ENCODE results near the gene ZNF512. TPM values are rescaled to one million over a fixed set of nuclear protein-coding genes. Genes with fewer than 3 reads are reported as not detected.
A peak's percentile ranks its signal among the peaks of the same experiment; 100 is the strongest.

ZNF512 gene
- total RNA-seq, 1 donor from 2014 or later: 52.5 TPM

DNA sequence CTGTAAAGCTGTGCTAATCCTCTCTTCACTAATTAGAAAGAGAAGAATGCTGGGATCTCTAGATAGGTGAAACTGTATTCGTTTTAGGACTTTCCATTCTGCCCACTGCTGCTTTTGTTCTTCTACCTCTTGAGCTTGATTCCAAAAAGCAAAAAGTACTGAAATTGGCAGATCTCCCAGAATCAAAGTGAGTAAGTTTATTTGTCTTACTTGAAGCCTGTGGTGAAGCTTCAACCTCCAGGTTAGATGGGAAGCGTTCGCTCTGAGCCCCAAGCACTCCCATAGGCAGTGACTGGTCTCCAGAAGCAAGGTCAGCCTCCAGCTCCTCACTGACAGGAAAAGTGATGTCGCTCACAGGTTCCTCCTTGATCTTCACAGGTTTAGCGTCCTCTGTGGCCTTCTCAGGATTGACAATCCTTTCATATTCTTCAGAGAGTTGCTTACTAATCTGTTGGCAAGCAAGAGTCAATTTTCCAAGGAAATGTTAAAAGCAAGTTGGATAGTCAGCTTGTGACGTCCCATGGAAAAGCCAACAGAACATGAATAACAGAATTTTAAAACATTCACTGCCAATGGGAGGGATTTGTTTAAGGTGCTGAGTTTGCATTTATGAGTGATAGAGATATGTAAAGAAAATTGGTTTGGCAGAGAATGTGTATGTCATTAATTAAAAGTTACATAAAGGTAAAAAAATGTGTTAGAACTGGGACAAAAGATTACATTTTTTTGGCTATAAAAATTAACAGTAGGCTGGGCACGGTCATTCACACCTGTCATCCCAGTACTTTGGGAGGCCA, 72.5 kb downstream of the ZNF512 start:
- no peak overlapping the region for H3K4me3 Mint-ChIP-seq (ENCODE audit: unreplicated experiment)
- peaks cover 56% of the 10 kb centered on the region for H3K36me3 Mint-ChIP-seq (ENCODE audit: unreplicated experiment)

DNA sequence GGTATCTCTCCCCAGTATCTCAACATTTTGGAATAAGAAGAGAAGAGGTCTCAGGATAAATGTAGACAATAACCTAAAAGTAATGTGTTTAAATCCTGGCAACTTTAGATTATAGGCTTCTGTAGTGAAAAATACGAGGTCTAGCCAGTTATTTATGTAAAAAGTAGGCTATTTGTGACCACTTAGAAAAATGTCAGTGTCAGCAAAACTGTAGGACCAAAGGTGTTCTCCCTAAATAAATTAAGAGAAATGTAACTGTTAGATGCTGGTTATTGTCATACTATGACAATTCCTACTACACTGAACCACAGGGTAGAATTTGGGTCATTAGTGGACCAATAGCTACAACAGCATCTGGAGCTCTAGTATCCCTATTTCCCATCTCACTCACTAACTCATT, 78.5 kb downstream of the ZNF512 start:
- Mint-ChIP-seq H3K9me3 (ENCODE audit: unreplicated experiment) (no peaks in the 10 kb centered on the region), H3K27ac (ENCODE audit: unreplicated experiment) (no peak overlapping the region), H3K27me3 (ENCODE audit: unreplicated experiment) (no peaks in the 10 kb centered on the region), H3K36me3 (ENCODE audit: unreplicated experiment) (peaks cover 34% of the 10 kb centered on the region), H3K4me3 (ENCODE audit: unreplicated experiment) (peak overlapping the region; percentile 97), H3K4me1 (ENCODE audit: unreplicated experiment) (peaks cover 29% of the 10 kb centered on the region)
- TF ChIP-seq, protein P1, sequence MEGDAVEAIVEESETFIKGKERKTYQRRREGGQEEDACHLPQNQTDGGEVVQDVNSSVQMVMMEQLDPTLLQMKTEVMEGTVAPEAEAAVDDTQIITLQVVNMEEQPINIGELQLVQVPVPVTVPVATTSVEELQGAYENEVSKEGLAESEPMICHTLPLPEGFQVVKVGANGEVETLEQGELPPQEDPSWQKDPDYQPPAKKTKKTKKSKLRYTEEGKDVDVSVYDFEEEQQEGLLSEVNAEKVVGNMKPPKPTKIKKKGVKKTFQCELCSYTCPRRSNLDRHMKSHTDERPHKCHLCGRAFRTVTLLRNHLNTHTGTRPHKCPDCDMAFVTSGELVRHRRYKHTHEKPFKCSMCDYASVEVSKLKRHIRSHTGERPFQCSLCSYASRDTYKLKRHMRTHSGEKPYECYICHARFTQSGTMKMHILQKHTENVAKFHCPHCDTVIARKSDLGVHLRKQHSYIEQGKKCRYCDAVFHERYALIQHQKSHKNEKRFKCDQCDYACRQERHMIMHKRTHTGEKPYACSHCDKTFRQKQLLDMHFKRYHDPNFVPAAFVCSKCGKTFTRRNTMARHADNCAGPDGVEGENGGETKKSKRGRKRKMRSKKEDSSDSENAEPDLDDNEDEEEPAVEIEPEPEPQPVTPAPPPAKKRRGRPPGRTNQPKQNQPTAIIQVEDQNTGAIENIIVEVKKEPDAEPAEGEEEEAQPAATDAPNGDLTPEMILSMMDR (IDR thresholded peaks at IDR 0.05): no peak
- no peak for DNase-seq (ENCODE audit: extremely low spot score, unreplicated experiment)

More for the DNA sequence above, 72.5 kb downstream of the ZNF512 start:
- Mint-ChIP-seq H3K9me3 (ENCODE audit: unreplicated experiment) (no peaks in the 10 kb centered on the region), H3K27me3 (ENCODE audit: unreplicated experiment) (no peaks in the 10 kb centered on the region), H3K27ac (ENCODE audit: unreplicated experiment) (no peak overlapping the region), H3K4me1 (ENCODE audit: unreplicated experiment) (no peaks in the 10 kb centered on the region)
- TF ChIP-seq, protein P1 (IDR thresholded peaks at IDR 0.05): no peak
- no peak for DNase-seq (ENCODE audit: extremely low spot score, unreplicated experiment)

DNA sequence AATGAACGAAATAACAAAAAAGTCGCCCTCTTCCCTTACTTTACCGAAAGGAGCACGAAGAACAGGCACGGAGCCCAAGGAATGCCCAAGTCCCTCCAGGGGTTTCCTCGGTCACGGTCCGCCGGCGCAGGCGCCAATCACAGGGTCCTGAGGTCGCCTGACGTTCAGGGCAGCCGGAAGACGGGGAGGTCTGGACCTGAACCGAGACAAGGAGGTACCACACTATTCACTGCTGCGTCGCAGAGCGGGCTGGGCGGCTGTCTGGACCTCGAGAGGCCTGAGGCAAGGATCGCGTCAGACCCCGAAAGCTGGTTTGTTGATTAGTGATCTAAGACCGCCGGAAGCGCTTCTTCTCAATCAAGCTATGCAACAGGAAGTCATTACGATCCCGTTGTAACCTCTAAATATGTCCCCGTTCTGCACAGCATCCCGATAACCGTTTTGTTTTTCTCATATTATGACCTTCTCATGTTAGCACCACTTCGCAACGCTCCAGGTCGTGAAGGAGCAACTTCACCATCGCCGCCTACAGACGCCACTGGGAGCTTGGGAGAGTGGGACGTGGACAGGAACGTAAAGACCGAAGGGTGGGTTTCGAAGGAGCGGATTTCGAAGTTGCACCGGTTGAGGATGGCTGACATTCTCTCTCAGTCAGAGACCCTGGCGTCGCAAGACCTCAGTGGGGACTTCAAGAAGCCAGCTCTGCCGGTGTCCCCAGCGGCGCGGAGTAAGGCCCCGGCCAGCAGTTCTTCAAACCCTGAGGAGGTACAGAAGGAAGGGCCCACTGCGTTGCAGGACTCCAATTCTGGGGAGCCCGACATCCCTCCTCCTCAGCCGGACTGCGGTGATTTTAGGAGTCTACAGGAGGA, 80.7 kb downstream of the ZNF512 start, which contains the start of the genes SLC4A1AP and SUPT7L:
Gene SLC4A1AP (plus strand): TSS at position 605 of the 869 bp plus-strand sequence. CDS start 26 bp downstream, at position 631.
Gene SUPT7L (minus strand): TSS at position 330 of the 869 bp plus-strand sequence. CDS start 1,422 bp downstream, outside the sequence.
- peak within 1 kb of the TSS; percentile 97 for H3K4me3 Mint-ChIP-seq (ENCODE audit: unreplicated experiment)
- no peaks in the 10 kb centered on the region for H3K27me3 Mint-ChIP-seq (ENCODE audit: unreplicated experiment)
- TF ChIP-seq, protein P1 (IDR thresholded peaks at IDR 0.05): no peak
- peaks cover 29% of the 10 kb centered on the region for H3K4me1 Mint-ChIP-seq (ENCODE audit: unreplicated experiment)
- peak within 1 kb of the TSS; percentile 99 for H3K27ac Mint-ChIP-seq (ENCODE audit: unreplicated experiment)
- H3K9me3 Mint-ChIP-seq (ENCODE audit: unreplicated experiment): no peaks in the 10 kb centered on the region
- DNase-seq (ENCODE audit: extremely low spot score, unreplicated experiment): peak; percentile 89
- peaks cover 34% of the 10 kb centered on the region for H3K36me3 Mint-ChIP-seq (ENCODE audit: unreplicated experiment)

DNA sequence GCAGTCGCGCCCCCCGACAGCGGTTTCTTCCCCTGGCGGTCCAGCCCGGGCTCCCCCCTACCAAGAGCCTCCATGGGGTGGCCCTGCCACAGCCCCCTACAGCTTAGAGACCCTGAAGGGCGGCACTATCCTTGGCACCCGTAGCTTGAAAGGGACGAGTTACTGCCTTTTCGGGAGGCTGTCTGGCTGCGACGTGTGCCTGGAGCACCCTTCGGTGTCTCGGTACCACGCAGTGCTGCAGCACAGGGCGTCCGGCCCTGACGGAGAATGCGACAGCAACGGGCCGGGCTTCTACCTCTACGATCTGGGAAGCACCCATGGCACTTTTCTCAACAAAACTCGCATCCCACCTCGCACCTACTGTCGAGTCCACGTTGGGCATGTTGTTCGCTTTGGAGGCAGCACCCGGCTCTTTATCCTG, 81.3 kb downstream of the ZNF512 start:
- H3K36me3 Mint-ChIP-seq (ENCODE audit: unreplicated experiment): peaks cover 36% of the 10 kb centered on the region
- peak overlapping the region; percentile 97 for H3K4me3 Mint-ChIP-seq (ENCODE audit: unreplicated experiment)
- no peaks in the 10 kb centered on the region for H3K27me3 Mint-ChIP-seq (ENCODE audit: unreplicated experiment)
- peak overlapping the region; percentile 99 for H3K27ac Mint-ChIP-seq (ENCODE audit: unreplicated experiment)
- TF ChIP-seq, protein P1 (IDR thresholded peaks at IDR 0.05): no peak
- no peak for DNase-seq (ENCODE audit: extremely low spot score, unreplicated experiment)
- H3K4me1 Mint-ChIP-seq (ENCODE audit: unreplicated experiment): peaks cover 29% of the 10 kb centered on the region
- H3K9me3 Mint-ChIP-seq (ENCODE audit: unreplicated experiment): no peaks in the 10 kb centered on the region

Data from osteocyte (in vitro differentiated cells).